ENCODE results near the gene IFT81. TPM values are rescaled to one million over a fixed set of nuclear protein-coding genes. Genes with fewer than 3 reads are reported as not detected.

The IFT81 gene
- total RNA-seq, 1 experiment from 2014 or later, result 15.5 TPM

GRCh38 chr12:110180591-110181005 lies 56.4 kb downstream of the IFT81 start:
- no peaks in the 10 kb centered on the region for H3K9me3 ChIP-seq (ENCODE audit: control insufficient read depth, insufficient read depth, low read depth, low read length)

GRCh38 chr12:110182281-110182680 lies 58.1 kb downstream of the IFT81 start:
- BruUV-seq (replicated peaks), result no TSS peak
- Histone ChIP-seq H3K36me3 (ENCODE audit: control insufficient read depth, insufficient read depth, low read length) (no peaks in the 10 kb centered on the region), H3K4me3 (ENCODE audit: low read depth in 2 of 2, low read length in 2 of 2) (no peak overlapping the region), H3K27me3 (ENCODE audit: control insufficient read depth, insufficient read depth, low read length) (no peaks in the 10 kb centered on the region), H3K27ac (ENCODE audit: low read length) (no peak overlapping the region), H3K9me3 (ENCODE audit: control insufficient read depth, insufficient read depth, low read depth, low read length) (no peaks in the 10 kb centered on the region), H3K4me1 (ENCODE audit: control insufficient read depth, insufficient read depth, low read length) (no peaks in the 10 kb centered on the region)
- DNase-seq (ENCODE audit: low read depth, low spot score), result no peak
- intact Hi-C loops (cut with micrococcal nuclease; ENCODE audit: unreplicated experiment) (no loop called here), in situ Hi-C loops (cut with HindIII; ENCODE audit: low pct_unique_long_range_greater_than_20kb, low sequenced_read_pairs) (no loop called here)
- POLR2A ChIA-PET, result no interaction called here
- CTCF ChIA-PET, result no interaction called here
- TF ChIP-seq POLR2AphosphoS5 (IDR thresholded peaks at IDR 0.05; ENCODE audit: low read depth, low read length) (no peak), TCF7L2 (IDR thresholded peaks at IDR 0.05; ENCODE audit: low read depth, low read length) (no peak), REST (IDR thresholded peaks at IDR 0.05; ENCODE audit: insufficient read depth in 1 of 2, low read depth in 2 of 2, low read length in 1 of 2) (no peak), CTCF (IDR thresholded peaks at IDR 0.05) (no peak), SIN3A (IDR thresholded peaks at IDR 0.05; ENCODE audit: borderline replicate concordance, insufficient read depth, low read depth, low read length) (no peak)
- no peak for ATAC-seq

More at GRCh38 chr12:110180591-110181005, 56.4 kb downstream of the IFT81 start:
- in situ Hi-C loops (cut with HindIII; ENCODE audit: low pct_unique_long_range_greater_than_20kb, low sequenced_read_pairs) (no loop called here), intact Hi-C loops (cut with micrococcal nuclease; ENCODE audit: unreplicated experiment) (no loop called here)
- POLR2A ChIA-PET, result no interaction called here
- no peak for DNase-seq (ENCODE audit: low read depth, low spot score)
- Histone ChIP-seq H3K4me1 (ENCODE audit: control insufficient read depth, insufficient read depth, low read length) (no peaks in the 10 kb centered on the region), H3K36me3 (ENCODE audit: control insufficient read depth, insufficient read depth, low read length) (no peaks in the 10 kb centered on the region), H3K4me3 (ENCODE audit: low read depth in 2 of 2, low read length in 2 of 2) (no peak overlapping the region), H3K27ac (ENCODE audit: low read length) (no peak overlapping the region), H3K27me3 (ENCODE audit: control insufficient read depth, insufficient read depth, low read length) (no peaks in the 10 kb centered on the region)
- ATAC-seq, result no peak
- BruUV-seq (replicated peaks), result no TSS peak
- TF ChIP-seq REST (IDR thresholded peaks at IDR 0.05; ENCODE audit: insufficient read depth in 1 of 2, low read depth in 2 of 2, low read length in 1 of 2), result no peak
- CTCF ChIA-PET, result no interaction called here

Measured in Panc1 (cell line).